Calu3 (cell line): ENCODE data around the gene TXNDC8. TPM values are rescaled to one million over a fixed set of nuclear protein-coding genes. Genes with fewer than 3 reads are reported as not detected.
A peak's percentile ranks its signal among the peaks of the same experiment; 100 is the strongest.

Experiments
- BruUV-seq: library from RNA; stranded (reverse); fragments of 400-500 nt; replicated peaks from 2 replicates; lab custom pipeline; 2021; lab: Mats Ljungman, UMichigan
- CTCF ChIA-PET: fragments of 300-600 bp; sonication (Branson Sonifier 250); formaldehyde crosslinking; loops from one replicate; lab custom pipeline; 2022; ENCODE audit warnings: antibody characterized with exemption; lab: Charles Lee
- DNase-seq: peaks from one replicate; pipeline ENCODE4 v3.0.0; 2022
- H3K27ac Mint-ChIP-seq: one replicate; pipeline ENCODE4 v1.8.0; 2022; ENCODE audit warnings: mixed read lengths; ENCODE audit not compliant: unreplicated experiment
- H3K27me3 Mint-ChIP-seq: one replicate; pipeline ENCODE4 v1.8.0; 2022; ENCODE audit warnings: mixed read lengths; ENCODE audit not compliant: unreplicated experiment
- H3K36me3 Mint-ChIP-seq: one replicate; pipeline ENCODE4 v1.8.0; 2022; ENCODE audit warnings: mild to moderate bottlenecking, moderate library complexity, mixed read lengths; ENCODE audit not compliant: insufficient read depth, unreplicated experiment
- H3K4me1 Mint-ChIP-seq: one replicate; pipeline ENCODE4 v1.8.0; 2022; ENCODE audit warnings: mild to moderate bottlenecking, low read depth, mixed read lengths; ENCODE audit not compliant: unreplicated experiment
- H3K4me3 Mint-ChIP-seq: one replicate; pipeline ENCODE4 v1.8.0; 2022; ENCODE audit warnings: mild to moderate bottlenecking, low read depth, moderate library complexity, mixed read lengths; ENCODE audit not compliant: unreplicated experiment
- H3K9me3 Mint-ChIP-seq: one replicate; pipeline ENCODE4 v1.8.0; 2022; ENCODE audit warnings: low read depth, mixed read lengths; ENCODE audit not compliant: unreplicated experiment
- CTCF ChIP-seq: fragments of 200-600 bp; IDR thresholded peaks from one replicate; pipeline ENCODE4 v1.8.0; 2022; ENCODE audit warnings: antibody characterized with exemption; ENCODE audit not compliant: unreplicated experiment
- intact Hi-C: fragments of 100-400 bp; cut with micrococcal nuclease; formaldehyde crosslinking; loops from one replicate; pipeline ENCODE4 v1.10.0; 2022; ENCODE audit not compliant: unreplicated experiment
- total RNA-seq: library from RNA; stranded (reverse); gene quantifications from 2 replicates; pipeline ENCODE4 v1.2.3, GENCODE V29; 2022

TXNDC8 gene
- total RNA-seq, 1 experiment from 2014 or later = not detected

DNA sequence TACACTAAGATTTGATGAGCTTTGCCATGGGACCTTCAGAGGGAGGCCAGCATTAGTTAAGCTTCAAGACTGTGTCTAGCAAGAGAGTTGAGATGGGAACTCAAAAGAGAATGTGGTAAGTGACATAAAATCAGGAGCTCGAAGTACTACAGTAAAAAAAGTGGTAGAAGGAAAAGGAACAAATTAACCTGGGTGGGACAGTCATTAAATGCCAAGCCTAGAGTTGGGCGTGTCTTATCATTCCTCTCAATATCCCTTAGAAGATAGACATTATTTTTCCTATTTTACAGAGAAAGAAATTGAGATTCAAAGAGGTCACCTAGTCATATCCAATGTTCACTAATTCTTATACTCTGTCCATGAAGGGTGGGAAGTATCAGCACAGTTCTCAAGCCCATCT lies 78.1 kb downstream of the TXNDC8 start:
- Mint-ChIP-seq H3K36me3 (peaks cover 26% of the 10 kb centered on the region), H3K4me3 (no peak overlapping the region), H3K9me3 (no peaks in the 10 kb centered on the region)

GRCh38 chr9:110258690-110259091 lies 79.0 kb downstream of the TXNDC8 start:
- TF ChIP-seq CTCF = no peak
- no peaks in the 10 kb centered on the region for H3K27me3 Mint-ChIP-seq
- no peaks in the 10 kb centered on the region for H3K9me3 Mint-ChIP-seq
- BruUV-seq = no TSS peak
- DNase-seq = no peak
- H3K36me3 Mint-ChIP-seq = peaks cover 28% of the 10 kb centered on the region
- peaks cover 35% of the 10 kb centered on the region for H3K4me1 Mint-ChIP-seq
- H3K27ac Mint-ChIP-seq = no peak overlapping the region
- H3K4me3 Mint-ChIP-seq = no peak overlapping the region
- intact Hi-C loops = loop anchor here (10.0 kb wide), 1 partner anchor 166 kb away; no protein-coding TSS in a partner anchor
- CTCF ChIA-PET = no interaction called here

More for the DNA sequence above, 78.1 kb downstream of the TXNDC8 start:
- H3K4me1 Mint-ChIP-seq = peaks cover 31% of the 10 kb centered on the region
- CTCF ChIA-PET = no interaction called here
- H3K27ac Mint-ChIP-seq = no peak overlapping the region
- no TSS peak for BruUV-seq
- no peaks in the 10 kb centered on the region for H3K27me3 Mint-ChIP-seq
- DNase-seq = no peak
- intact Hi-C loops = loop anchor here (10.0 kb wide), 1 partner anchor 165 kb away; no protein-coding TSS in a partner anchor
- TF ChIP-seq CTCF = no peak

- Mint-ChIP-seq H3K27me3 (no peaks in the 10 kb centered on the region), H3K27ac (peak overlapping the region; percentile 99), H3K36me3 (peaks cover 28% of the 10 kb centered on the region), H3K4me1 (peaks cover 42% of the 10 kb centered on the region), H3K9me3 (no peaks in the 10 kb centered on the region), H3K4me3 (peak overlapping the region; percentile 96)
- DNase-seq = no peak
- no peak for TF ChIP-seq CTCF
- no TSS peak for BruUV-seq
- intact Hi-C loops = loop anchor here (10.0 kb wide), 1 partner anchor 167 kb away; no protein-coding TSS in a partner anchor
- CTCF ChIA-PET = interaction anchor here (0.9 kb wide), 1 partner anchor 26 kb away, joined by 4 read pairs; no protein-coding TSS in a partner anchor
Measured at GRCh38 chr9:110257956-110258355, 79.7 kb downstream of the TXNDC8 start.

GRCh38 chr9:110257097-110257841 lies 80.4 kb downstream of the TXNDC8 start:
- Mint-ChIP-seq H3K9me3 (no peaks in the 10 kb centered on the region), H3K4me1 (peaks cover 47% of the 10 kb centered on the region), H3K27me3 (no peaks in the 10 kb centered on the region), H3K27ac (peak overlapping the region; percentile 99), H3K4me3 (peak overlapping the region; percentile 96), H3K36me3 (peaks cover 28% of the 10 kb centered on the region)
- intact Hi-C loops = loop anchor here (10.0 kb wide), 1 partner anchor 168 kb away; no protein-coding TSS in a partner anchor
- no peak for DNase-seq
- no peak for TF ChIP-seq CTCF
- BruUV-seq = TSS peak; percentile 82
- CTCF ChIA-PET = interaction anchor here (0.6 to 1.1 kb wide), 3 partner anchors 27 to 69 kb away, joined by 3 to 4 read pairs (median 4); no protein-coding TSS in a partner anchor
